Spleen (tissue), 7 donors: ENCODE results near the gene USP20.

Source experiments
- POLR2A ChIP-seq, 3 donors: fragments of 450-650 bp; IDR thresholded peaks; one replicate each; pipeline ENCODE4 v1.5.1; 2017; ENCODE audit warnings: antibody characterized with exemption in 3 of 3, mild to moderate bottlenecking in 1 of 3
- POLR2AphosphoS5 ChIP-seq, 3 donors: sonication (generic); formaldehyde crosslinking; IDR thresholded peaks; one replicate each; pipeline ENCODE4 v1.5.1; 2017; ENCODE audit warnings: antibody characterized with exemption in 3 of 3
- TF ChIP-seq, protein P1 (sequence below), 11 experiments: fragments of 200-600 bp in 7 of 11; fragments of 450-650 bp in 4 of 11; sonication (generic) in 4 of 11; IDR thresholded peaks in 8 of 11; conservative IDR thresholded peaks in 3 of 11; 1 replicate in 7 of 11; 2 replicates in 4 of 11; pipeline versions ENCODE4 v1.4.0 to v1.8.0; 2016 to 2021; ENCODE audit warnings: antibody characterized with exemption in 11 of 11, inconsistent platforms in 4 of 11, mild to moderate bottlenecking in 1 of 11
- donor health status: DM: no; HTN: no; CAD: no; lungs with moderate emphysema.
- donor health status: DM: no; HTN: no; CAD: no.
- donor health status: DM: no; HTN: no; CAD: no.

- TF ChIP-seq, protein P1, sequence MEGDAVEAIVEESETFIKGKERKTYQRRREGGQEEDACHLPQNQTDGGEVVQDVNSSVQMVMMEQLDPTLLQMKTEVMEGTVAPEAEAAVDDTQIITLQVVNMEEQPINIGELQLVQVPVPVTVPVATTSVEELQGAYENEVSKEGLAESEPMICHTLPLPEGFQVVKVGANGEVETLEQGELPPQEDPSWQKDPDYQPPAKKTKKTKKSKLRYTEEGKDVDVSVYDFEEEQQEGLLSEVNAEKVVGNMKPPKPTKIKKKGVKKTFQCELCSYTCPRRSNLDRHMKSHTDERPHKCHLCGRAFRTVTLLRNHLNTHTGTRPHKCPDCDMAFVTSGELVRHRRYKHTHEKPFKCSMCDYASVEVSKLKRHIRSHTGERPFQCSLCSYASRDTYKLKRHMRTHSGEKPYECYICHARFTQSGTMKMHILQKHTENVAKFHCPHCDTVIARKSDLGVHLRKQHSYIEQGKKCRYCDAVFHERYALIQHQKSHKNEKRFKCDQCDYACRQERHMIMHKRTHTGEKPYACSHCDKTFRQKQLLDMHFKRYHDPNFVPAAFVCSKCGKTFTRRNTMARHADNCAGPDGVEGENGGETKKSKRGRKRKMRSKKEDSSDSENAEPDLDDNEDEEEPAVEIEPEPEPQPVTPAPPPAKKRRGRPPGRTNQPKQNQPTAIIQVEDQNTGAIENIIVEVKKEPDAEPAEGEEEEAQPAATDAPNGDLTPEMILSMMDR (IDR thresholded peaks at IDR 0.05 in 8 of 11, conservative IDR thresholded peaks at IDR 0.05 in 3 of 11) = no peak
- TF ChIP-seq POLR2A (IDR thresholded peaks at IDR 0.05) (no peak), POLR2AphosphoS5 (IDR thresholded peaks at IDR 0.05) (no peak)
These were observed 25.9 kb upstream of the USP20 start for GRCh38 chr9:129809346-129809745.
